GM12891 (cell line): ENCODE results near the gene TRPT1.

ENCODE experiments used
- POLR2AphosphoS5 ChIP-seq: IDR thresholded peaks from 2 replicates; pipeline ENCODE4 v1.6.1; 2011; ENCODE audit warnings: low read depth, low read length, control low read depth
- TAF1 ChIP-seq: IDR thresholded peaks from 2 replicates; pipeline ENCODE4 v1.6.1; 2011; ENCODE audit warnings: low read depth, low read length, control low read depth

DNA sequence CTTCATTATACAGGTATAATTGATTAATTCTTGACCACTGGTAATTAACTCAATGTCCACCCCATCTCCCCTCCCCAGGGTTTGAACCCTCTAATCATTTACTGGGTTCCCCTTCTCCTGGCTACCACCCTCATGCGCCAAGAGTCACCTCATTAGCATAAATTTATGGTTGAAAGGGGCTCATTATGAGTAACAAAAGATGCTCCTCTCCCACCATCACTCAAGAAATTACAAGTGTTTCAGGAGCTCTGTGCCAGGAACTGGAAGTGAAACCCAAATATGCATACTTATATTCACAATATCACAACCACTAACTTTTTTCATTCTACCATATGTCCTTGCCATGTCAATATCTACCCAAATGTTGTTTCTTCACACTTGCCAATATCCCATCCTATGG lies 47.8 kb downstream of the TRPT1 start:
- TF ChIP-seq POLR2AphosphoS5 (no peak), TAF1 (no peak)
